GDM1 (cell line): ENCODE results near the gene ELOVL3.
"Not testable (repeated sequence)": the region's sequence is repeated elsewhere in the genome, so short reads cannot be mapped to it uniquely, and the experiment has no call there.

Experiments used
- DNase-seq: peaks from one replicate; lab custom pipeline; 2025; lab: John Stamatoyannopoulos, UW

The ELOVL3 gene

DNA sequence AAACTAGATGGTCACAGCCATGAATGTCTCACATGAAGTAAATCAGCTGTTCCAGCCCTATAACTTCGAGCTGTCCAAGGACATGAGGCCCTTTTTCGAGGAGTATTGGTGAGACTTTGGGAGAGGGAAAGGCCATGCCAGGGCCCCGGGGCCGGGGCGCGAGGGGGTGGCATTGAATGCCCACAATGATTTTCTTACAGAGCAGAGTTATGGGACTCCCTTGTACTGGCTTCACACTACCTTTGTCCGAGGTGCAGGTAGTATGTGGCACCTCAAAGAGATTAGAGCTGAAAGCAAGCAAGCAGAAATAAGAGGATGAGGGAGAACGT, 407 bp downstream of the ELOVL3 start:
- DNase-seq, result no peak

DNA sequence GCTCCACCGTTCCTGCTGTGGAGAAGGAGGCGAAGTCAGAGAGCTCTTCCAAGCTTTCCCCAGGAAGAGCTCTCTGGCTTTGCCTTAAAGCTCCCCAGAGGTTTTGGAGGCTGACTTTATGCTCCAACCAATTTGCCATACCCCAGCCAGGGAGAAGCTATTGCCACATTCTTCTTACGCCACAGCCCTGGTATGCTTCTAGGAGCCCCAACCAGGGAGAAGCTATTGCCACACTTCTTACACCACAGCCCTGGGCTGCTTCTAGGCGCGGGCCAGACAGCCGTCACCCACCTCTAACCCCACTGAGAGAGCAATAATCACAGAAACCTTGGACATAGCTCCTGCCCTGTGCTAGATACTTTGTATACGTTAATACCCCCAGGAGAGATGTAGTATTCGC, 951 bp downstream of the ELOVL3 start:
- DNase-seq, result no peak

DNA sequence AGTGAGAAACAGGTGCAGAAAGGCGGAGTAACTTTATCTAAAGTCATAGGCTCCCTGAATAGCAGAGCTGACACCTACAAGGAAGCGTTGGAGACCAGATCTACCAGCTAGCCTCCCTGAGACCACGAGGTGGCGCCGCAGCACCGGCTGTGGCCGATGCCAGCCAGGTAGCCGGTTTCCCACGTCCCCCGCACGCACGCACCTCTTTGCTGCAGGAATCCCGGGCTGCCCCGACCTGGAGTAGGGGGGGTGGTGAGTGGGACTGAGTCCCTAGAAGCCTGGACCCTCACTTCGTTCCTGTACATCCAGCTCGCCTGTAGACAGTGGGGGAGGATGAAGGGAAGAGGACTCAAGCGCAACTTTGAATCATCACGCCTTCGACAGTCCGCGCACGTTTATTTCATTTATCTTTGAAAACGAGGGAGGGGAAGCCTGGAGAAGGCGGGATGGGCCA, 3.7 kb downstream of the ELOVL3 start:
- DNase-seq, result peak; percentile 65

DNA sequence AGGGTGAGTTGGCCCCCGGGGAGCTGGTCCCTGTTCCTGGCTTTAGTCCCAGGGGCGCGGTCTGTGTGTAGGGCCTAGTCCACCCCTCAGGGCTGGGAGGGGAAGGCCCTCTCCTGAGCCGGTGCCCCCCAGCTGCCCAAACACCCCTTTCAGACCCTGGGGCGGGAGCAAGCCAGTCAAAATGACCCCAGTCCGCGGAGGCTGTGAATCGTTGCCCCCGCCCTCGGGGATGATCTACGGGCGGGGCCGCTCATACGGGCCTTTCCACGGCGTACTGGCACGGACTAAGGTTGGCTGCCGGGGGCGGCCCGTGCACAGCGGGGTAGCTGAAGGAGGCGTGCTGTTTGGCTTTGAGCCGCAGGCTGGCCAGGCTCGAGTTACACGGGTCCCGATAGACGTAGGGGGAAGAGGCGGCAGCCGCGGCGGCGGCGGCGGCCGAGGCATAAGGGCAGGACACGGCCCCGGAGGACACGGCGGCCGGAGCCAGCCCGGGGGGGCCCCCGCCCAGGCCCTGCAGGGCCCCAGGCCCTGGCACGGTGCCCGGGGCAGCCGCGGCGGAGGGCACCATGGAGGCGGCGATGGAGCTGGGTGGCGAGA, 4.3 kb downstream of the ELOVL3 start:
- DNase-seq, result no peak

DNA sequence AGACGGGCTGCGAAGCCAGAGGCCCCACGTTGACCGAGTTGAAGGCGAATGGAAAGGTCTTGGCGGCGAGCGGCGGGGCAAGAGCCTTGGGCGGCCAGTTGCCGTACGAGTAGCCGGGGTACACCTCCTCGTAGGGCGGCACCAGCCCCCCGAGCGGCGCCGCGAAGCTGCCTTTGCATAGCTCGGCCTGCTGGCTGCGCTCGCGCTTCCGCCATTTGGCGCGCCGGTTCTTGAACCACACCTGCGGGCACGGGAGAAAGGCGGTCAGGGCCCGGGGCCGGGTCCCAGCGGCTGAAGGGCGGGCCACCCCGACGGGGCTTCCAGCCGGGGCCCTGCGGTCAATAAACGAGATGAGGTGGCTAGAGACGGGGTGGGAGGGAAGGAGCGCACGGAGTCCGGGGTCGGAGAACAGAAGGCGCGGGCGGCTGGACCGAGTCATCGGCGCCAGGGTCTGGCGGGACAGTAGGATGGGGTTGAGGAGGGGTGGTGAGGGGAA, 4.8 kb downstream of the ELOVL3 start:
- no peak for DNase-seq

DNA sequence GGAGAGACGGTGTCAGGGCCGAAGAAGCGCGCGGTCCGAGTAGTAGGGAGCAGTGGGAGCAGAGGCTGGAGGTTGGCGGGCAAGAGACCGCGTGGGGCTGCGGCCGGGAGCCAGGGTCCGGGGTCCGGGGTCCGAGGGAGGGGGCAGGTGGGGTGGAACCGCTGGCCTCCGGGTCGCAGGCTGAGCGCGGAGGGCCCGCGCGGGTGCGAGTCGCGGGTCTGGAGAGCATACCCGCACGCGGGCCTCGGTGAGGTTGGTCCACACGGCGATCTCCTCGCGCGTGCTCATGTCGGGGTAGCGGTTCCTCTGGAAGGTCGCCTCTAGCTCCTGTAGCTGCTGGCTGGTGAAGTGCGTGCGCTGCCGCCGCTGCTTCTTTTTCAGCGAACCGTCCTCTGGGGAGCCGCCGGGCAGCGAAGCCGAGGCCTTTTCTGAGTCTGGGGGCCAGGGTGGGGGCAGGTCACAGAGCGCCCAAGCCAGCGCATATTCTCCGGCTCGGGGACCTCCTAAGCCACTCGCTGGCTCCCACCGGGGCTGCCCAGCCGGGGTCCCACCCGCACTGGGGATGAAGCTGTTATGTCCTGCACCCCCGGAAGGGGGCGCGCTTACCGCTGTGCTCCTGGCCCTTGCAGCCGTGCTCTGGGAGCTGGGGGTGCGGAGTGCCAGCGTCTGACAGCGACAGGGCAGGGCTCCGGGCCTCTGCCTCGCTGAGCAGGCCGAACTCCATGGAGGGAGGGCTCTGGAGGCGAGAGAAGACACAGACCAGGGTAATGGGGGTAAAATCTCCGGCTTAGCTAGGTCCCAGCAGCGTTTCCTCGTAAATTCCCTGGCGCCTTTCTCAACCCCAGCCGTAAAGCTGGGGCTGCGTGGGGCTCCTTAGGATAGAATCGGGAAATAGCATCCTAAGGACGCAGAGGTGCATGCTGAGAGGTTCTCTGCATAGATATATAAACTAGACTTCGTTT, 5.5 kb downstream of the ELOVL3 start:
- peak; percentile 46 for DNase-seq

DNA sequence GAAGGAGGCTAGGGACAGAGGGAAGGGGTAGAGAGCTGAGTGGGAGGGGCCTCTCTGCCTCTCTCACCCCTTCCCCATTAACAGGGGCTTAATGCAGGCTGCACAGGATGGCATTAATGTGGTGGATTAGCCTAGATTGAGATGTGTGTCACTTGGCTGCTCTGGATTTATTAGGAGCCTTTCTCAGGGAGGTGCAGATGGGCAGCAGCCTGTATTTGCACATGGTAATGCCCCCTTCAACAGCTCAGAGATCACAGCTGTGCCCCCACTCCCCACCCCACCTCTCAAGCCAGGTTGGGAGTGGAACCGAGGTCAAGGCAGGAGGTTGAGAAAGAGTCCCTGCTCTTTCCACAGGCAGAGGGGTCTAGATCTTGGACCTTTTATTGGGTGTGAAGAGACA, 7.9 kb downstream of the ELOVL3 start:
- no peak for DNase-seq

DNA sequence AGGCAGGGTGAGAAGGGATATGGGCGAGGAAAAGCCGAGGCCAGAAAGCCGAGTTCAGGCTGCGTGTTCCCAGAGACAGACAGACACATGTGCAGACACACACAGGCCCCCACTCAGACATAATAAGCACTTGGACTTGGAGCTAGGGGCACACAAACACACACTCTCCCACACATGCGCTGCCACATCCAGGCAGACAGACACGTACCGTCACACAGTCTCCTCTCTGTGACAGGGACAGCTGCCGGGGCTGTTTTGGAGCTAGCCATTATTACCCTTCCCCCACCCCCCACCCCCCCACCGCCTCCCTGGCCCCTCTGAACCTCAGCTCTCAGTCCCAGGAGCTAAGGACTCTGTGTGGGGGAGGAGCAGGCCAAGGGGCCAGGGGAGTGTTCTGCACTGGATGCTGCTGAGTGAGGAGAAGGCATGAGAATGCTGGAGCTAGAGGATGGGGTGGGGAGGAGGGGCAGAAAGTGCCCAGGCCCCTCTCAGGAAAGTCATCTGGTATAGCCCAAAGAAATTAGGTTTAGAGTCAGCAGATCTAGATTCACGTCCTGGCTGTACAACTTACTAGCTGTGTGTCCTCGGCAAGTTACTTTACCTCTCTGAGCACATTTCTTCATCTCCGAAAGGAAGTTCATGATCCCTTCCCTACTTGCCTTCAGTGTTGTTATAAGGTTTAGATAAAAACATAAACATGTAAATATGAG, 8.9 kb downstream of the ELOVL3 start:
- no peak for DNase-seq

DNA sequence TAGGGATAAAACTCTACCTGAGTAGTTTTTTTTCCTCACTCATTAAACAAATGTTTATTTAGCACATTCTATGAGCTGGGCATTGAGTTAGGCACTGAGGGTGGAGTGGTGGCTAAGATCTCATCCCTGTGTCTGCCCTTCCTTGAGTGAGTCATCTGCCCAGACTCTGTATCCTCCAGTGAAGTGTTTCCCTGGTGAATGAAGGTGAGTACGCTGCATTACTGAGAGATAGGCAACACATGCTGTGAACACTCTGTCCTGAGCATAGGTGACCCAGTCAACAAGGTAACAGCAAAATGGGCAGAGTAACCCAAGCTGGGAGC, 9.5 kb downstream of the ELOVL3 start:
- DNase-seq, result no peak

DNA sequence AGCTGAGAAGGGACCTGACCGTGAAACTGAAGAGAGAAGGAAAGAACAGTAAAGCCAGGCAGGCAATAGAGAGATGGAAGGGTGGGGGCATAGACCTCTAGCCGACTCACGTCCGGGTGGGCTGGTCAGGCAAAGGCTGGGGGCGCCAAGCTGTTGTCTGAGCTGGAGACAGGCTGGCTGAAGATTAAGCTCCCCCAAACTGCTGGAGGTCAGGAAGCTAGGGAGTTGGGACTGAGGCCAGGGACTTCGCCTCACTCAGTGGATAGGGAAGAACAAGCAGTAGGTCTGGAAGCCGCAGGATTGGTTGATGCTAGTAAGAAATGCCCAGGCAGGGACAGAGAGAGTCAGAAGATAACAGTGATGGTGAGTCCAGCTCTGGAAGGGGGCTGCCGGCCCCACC, 9.9 kb downstream of the ELOVL3 start:
- DNase-seq, result no peak

DNA sequence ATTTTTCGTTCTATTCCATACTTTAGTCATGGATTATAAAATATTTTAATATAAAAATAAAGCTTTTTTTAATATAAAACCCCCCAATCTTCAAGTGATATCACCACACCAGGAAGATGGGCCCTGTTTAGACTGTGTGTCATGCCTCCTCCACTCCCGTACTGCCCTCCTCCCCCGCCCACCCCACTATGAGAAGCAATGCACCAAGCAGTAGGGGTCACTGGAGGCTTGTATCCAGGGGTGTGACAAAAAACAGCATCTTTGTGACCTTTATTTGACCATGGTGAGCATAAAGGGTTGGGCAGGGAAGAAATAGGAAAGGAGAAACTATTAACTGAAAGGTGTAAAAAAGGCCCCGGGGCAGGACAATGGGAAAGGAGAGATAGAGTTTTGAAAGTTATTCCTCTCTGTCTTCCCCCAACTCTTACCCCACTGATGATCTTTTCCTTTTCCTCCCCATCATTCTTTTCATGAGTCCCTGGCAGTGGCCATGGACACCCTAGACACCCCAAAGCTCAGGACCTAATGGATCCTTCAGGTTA, 11.7 kb downstream of the ELOVL3 start:
- no peak for DNase-seq

DNA sequence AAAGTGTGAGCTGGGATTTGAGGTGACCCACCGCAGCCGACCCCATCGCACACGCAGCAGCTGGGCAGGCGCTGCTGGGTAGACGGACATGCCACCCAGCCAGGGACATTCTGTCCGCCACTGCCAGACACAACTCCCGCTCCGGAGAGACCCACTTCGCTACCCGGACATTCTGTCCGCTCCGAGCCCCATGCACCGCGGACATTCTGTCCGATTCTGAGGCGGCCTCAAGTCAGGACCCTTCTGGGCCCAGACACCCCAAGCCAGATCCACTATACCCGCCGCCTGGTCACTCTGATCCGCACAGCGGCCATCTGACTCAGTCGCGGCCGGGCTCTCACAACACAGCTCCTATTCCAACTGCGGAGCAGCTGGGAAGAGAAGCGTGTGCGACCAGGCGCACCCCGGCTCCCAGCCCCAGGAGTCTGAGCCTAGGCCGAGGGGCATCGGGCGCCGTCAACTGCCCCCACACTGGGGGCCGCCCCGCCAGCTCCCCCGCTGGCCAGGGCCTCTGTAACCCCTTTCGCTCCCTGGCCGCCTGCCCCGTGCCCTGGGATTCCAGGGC, 14.4 kb downstream of the ELOVL3 start:
- no peak for DNase-seq

DNA sequence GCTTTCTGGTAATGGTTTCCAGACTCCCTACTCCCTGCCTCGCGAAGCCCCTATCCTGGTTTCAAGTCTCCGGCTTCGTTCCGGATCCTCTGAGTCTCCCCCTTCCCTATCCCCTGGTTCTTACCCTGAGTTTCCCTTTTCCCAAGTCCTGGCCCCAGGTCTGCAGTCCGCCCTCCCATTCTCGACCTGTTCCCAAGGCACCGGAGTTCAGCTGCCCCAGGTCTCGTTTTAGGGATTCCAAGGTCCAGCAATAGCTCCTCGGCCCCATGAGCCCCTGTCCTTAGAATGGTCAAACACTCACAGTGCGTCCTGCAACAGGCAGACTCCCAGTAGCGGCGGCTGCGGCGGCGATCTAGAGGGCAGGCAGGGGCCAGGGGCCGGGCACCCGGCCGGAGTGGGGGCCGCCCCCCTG, 14.9 kb downstream of the ELOVL3 start:
- DNase-seq, result no peak

DNA sequence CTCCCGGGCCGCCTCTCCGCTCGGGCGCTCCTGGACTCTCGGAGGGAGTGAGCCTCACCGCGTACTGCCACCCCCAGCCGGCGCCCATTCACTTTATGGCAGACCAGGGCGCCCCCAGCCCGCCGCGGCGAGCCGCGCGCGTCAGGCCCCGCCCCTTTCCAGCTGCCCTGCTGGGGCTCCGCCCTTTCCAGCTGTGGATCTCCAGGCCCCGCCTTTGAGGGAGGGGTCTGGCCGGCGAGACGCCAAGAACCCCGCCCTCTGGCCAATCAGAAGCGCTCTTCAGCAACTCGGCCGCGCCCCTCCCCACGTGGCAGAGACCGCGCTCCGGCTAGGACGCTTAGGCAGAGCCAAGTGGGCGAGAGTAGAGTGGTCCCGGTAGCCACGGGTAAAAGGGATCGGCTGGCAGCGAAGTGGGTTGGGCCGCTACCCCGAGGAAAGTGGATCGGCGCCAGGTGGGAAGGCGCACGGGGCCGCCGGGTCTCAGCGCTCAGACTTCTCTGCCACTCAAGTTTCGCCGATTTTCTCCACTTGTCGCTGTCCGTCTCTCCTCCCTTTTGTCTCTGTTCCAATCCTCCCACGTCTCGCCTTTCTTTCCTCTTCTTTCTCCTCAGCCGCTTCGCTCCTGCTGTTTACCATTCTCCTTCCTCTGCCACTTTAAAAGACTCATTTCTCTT, 15.5 kb downstream of the ELOVL3 start, which contains the start of gene PITX3:
TSS of gene PITX3 (minus strand) at position 69 of the 674 bp plus-strand sequence. CDS start 9,432 bp downstream, outside the sequence.
- DNase-seq, result peak; percentile 80

DNA sequence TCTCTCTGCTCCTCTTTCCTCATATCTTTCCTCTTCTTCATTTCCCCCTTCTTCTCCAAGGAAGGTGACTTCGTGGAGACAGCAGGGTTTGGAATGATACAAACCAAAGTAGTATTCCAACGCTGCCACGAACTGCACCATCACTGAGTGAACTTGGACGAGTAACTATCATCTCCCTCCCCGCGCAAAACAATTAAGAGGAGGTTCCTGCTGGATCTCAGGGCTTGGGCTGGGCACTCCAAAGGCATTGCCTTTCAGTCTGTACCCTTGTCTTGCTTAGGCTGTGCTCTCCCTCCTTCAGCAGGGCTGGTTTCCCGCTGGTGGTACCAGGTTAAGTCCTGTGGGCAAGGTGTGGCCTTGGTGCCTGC, 16.0 kb downstream of the ELOVL3 start:
- DNase-seq, result no peak

DNA sequence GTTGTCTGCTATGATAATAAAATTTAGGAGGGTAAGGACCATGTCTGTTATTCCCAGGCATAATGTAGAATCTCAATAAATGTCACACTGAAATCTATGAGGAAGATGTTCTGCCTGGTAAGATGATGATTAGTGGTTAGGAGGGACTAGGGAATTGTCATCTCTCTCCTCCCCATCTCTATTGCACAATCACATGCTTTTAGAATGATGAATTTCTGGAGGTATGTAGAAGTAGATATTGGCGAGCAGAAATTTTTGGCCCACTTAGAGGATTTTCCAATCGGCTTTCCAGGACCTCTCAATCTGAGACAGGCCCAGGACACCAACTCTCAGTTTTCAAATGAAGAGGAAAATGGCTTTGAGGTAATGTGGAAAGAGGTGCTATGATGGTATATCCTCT, 17.2 kb downstream of the ELOVL3 start:
- DNase-seq, result no peak

DNA sequence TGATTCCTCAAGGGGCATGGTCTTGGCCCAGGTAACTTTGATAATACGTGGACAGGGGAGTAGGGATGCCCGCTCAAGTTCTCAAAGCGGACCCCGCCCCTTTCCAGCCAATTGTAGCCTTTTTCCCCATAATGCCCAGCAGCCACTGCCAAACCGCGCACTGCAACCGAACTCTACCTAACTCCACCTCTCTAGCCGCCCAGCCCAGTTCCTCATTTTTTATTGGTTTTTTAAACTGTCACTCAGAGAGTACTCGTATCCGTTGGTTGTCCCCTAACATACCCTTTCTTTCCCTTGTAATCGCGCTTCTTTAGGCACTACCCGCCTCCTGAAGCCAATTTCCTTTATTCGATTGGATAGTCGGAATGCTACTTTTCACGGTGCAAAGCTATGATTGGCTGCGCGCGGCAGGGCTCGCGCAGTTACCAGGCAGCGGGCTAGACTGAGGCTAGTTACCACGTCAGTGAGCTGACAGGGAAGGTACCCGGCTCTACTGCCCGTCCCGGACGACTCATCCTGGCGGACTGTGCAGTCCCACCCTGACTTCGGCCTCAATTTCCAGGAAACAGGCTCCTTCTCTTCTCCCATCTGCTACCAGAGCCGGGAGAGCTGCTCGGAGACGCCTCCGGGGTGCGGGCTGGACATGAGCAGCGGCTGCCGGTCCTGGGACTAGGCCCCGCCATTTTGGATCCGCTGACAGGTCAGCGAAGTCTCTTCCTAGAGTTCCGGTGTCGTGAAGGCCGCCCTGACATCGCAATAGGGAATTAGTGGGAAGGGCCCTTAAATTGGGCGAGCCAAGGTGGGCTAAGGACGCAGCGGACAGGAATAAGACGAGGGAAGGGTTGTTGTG, 19.2 kb downstream of the ELOVL3 start, which contains the start of gene GBF1:
TSS of gene GBF1 (plus strand) at position 451 of the 850 bp plus-strand sequence. CDS start 13,407 bp downstream, outside the sequence.
- peak; percentile 97 for DNase-seq

DNA sequence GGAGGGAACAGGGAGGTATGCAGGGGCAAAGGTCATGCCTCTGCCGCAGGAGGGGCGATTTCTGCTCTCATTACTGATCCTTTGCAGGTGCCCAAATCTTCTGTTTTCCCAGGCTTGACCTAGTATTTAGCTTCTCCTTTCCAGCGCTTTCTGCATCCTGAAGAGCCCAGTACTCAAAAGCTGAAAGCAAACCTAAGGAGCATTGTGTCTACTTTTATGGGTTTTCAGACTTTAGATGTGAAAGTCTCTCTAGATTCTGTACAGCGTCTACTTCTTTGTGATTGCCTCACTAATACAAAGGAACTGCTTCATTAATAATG, 19.8 kb downstream of the ELOVL3 start:
- no peak for DNase-seq

DNA sequence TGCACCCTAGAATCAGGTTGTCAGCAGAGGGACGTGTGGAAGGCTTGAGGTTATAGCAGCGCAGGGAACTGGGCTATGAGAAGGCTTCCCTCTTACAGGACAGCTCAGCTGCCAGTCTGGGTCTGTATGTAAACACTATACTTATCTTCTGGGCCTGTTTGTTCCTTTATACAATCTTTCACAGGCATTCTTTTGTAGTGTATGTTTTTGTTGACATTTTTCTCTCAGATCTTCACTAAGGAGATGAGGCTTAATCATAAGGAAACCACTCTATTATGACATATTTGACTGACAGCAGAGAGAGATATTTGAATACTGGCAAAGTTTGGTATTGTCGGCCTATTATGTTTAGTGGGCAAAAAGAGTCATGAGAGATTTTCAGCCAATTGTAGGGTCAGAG, 20.2 kb downstream of the ELOVL3 start:
- DNase-seq, result no peak

DNA sequence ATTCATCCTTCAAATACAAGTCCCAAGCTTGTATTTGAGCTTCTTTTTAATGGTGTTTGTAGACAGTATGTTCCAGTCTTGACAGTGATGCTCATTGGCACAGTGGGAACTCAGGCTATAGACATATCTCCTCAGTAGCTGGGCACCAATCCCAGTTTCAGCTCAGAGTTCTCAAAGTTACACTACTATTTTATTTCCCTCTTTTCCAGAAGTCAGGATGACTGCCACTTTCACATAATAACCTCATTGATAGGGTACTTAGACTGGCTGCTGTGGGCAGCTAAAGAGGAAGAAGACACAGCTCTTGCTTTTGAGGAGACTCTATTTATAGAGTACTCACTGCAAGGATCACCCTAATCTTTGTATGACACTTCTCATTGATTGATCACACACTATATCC, 21.6 kb downstream of the ELOVL3 start:
- DNase-seq, result no peak

DNA sequence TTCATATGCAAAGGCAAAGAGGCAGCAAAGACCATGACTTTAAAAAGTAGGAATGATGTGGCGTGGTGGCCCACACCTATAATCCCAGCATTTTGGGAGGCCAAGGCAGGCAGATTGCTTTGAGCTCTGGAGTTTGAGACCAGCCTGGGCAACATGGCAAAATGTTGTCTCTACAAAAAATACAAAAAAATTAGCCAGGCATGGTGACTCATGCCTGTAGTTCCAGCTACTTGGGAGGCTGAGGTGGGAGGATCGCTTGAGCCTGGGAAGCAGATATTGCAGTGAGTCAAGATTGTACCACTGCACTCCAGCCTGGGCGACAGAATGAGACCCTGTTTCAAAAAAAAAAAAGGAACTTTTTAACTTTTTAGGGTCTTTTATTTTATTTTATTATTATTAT, 26.4 kb downstream of the ELOVL3 start:
- not testable (repeated sequence) for DNase-seq
